Ureter (tissue), 1 donor: Measurements from ENCODE around the gene GPER1. TPM values are rescaled to one million over a fixed set of nuclear protein-coding genes. Genes with fewer than 3 reads are reported as not detected.
A peak's percentile ranks its signal among the peaks of the same experiment; 100 is the strongest.

ENCODE experiments used
- DNase-seq: peaks from one replicate; pipeline ENCODE4 v3.0.0-alpha.2; 2020; ENCODE audit warnings: low spot score
- total RNA-seq: library from RNA; stranded (reverse); gene quantifications from one replicate; pipeline ENCODE4 v1.2.4, GENCODE V29; 2023
- donor health status: DM: yes; HTN: yes; CAD: no.

GPER1 gene
- total RNA-seq, 1 donor from 2014 or later: 3.4 TPM

- DNase-seq: no peak
Observed at GRCh38 chr7:1053816-1054370, 34.0 kb upstream of the GPER1 start.

- DNase-seq: no peak
Observed at GRCh38 chr7:1054438-1054837, 33.5 kb upstream of the GPER1 start.

- DNase-seq: peak; percentile 74
Observed at GRCh38 chr7:1054861-1055450, 33.0 kb upstream of the GPER1 start.

GRCh38 chr7:1055491-1055955 lies 32.4 kb upstream of the GPER1 start:
- DNase-seq: no peak

- no peak for DNase-seq
Observed at GRCh38 chr7:1055956-1056784, 31.7 kb upstream of the GPER1 start.

- DNase-seq: no peak
Observed at GRCh38 chr7:1056785-1057410, 31.0 kb upstream of the GPER1 start.

- DNase-seq: no peak
Observed at GRCh38 chr7:1057416-1058291, 30.3 kb upstream of the GPER1 start.

- DNase-seq: no peak
Observed at GRCh38 chr7:1058311-1058710, 29.6 kb upstream of the GPER1 start.

GRCh38 chr7:1058821-1059199 lies 29.1 kb upstream of the GPER1 start:
- DNase-seq: no peak

- DNase-seq: no peak
Observed at GRCh38 chr7:1059200-1060091, 28.5 kb upstream of the GPER1 start.

GRCh38 chr7:1060315-1061072 lies 27.4 kb upstream of the GPER1 start:
- no peak for DNase-seq

- no peak for DNase-seq
Observed at GRCh38 chr7:1061180-1061579, 26.7 kb upstream of the GPER1 start.

- DNase-seq: no peak
Observed at GRCh38 chr7:1062296-1063294, 25.3 kb upstream of the GPER1 start.

GRCh38 chr7:1063361-1063760 lies 24.6 kb upstream of the GPER1 start:
- DNase-seq: no peak

- no peak for DNase-seq
Observed at GRCh38 chr7:1064581-1064980, 23.3 kb upstream of the GPER1 start.

GRCh38 chr7:1065263-1065584 lies 22.7 kb upstream of the GPER1 start:
- no peak for DNase-seq

GRCh38 chr7:1065585-1066241 lies 22.2 kb upstream of the GPER1 start:
- peak; percentile 87 for DNase-seq

- no peak for DNase-seq
Observed at GRCh38 chr7:1066242-1066588, 21.7 kb upstream of the GPER1 start.
